Measurements from ENCODE around the gene RHOT2. TPM values are rescaled to one million over a fixed set of nuclear protein-coding genes. Genes with fewer than 3 reads are reported as not detected.

Gene RHOT2
- total and polyA plus RNA-seq, 9 of the 15 experiments (the other 6 are each of a cell fraction or from before 2014, with no cell fraction given): 5.0 to 373 (median 112) TPM

DNA sequence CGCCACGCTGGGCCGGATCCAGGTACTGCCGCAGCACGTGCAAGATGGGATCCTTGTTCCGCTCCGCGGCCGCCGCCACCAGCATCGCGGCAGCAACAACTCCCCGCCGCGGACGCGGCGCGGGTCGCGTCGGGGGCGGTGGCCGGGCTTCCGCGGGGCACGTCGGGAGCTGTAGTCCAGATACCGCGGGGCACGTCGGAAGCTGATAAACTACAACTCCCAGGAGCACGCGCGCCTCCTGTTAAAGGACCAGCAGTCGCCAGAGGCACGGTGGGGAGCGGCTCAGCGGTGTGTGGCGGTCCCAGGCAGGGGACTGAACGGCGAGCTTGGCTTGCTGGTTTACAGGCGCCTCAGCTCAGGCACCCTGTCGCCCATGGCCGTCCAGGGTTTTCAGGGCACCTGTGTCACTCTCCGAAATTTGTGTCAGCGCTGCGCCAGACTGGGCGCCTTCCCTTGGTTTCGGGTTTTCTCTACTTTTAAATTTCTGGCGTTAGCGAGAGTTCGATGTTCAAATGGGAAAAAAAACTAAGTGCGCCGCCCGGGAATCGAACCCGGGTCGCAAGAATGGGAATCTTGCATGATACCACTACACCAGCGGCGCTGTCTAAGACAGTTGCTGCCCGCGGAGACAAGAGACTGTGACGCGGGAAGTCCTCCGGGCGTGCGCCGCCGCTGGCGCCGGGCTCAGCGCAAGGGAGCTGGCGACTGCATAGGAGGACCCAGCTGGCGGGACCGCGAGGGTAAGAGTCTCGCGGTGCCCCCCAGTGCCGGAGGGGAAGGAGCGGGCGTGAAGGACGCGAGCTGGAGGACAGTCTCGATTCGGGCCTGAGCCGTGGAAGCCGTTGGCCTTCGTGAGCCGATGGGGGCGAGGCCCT lies 31.5 kb upstream of the RHOT2 start, which contains the start of gene METTL26 (continued):
- TF ChIP-seq, protein P1, sequence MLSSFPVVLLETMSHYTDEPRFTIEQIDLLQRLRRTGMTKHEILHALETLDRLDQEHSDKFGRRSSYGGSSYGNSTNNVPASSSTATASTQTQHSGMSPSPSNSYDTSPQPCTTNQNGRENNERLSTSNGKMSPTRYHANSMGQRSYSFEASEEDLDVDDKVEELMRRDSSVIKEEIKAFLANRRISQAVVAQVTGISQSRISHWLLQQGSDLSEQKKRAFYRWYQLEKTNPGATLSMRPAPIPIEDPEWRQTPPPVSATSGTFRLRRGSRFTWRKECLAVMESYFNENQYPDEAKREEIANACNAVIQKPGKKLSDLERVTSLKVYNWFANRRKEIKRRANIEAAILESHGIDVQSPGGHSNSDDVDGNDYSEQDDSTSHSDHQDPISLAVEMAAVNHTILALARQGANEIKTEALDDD (IDR thresholded peaks at IDR 0.05): no peak
- TF ChIP-seq, protein P2, sequence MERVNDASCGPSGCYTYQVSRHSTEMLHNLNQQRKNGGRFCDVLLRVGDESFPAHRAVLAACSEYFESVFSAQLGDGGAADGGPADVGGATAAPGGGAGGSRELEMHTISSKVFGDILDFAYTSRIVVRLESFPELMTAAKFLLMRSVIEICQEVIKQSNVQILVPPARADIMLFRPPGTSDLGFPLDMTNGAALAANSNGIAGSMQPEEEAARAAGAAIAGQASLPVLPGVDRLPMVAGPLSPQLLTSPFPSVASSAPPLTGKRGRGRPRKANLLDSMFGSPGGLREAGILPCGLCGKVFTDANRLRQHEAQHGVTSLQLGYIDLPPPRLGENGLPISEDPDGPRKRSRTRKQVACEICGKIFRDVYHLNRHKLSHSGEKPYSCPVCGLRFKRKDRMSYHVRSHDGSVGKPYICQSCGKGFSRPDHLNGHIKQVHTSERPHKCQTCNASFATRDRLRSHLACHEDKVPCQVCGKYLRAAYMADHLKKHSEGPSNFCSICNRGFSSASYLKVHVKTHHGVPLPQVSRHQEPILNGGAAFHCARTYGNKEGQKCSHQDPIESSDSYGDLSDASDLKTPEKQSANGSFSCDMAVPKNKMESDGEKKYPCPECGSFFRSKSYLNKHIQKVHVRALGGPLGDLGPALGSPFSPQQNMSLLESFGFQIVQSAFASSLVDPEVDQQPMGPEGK (CRISPR knock-in tag; IDR thresholded peaks at IDR 0.05; ENCODE audit: borderline replicate concordance): no peak
- TF ChIP-seq MYC (IDR thresholded peaks at IDR 0.05; ENCODE audit: low read depth, low read length): peak; percentile 97
- TF ChIP-seq MYC (CRISPR knock-in tag; IDR thresholded peaks at IDR 0.05; ENCODE audit: borderline replicate concordance, low read depth): peak; percentile 56; the same call in 1 of the 2 replicates
- no peak for TF ChIP-seq ZNF830 (CRISPR knock-in tag; IDR thresholded peaks at IDR 0.05)
- TF ChIP-seq, protein P3, sequence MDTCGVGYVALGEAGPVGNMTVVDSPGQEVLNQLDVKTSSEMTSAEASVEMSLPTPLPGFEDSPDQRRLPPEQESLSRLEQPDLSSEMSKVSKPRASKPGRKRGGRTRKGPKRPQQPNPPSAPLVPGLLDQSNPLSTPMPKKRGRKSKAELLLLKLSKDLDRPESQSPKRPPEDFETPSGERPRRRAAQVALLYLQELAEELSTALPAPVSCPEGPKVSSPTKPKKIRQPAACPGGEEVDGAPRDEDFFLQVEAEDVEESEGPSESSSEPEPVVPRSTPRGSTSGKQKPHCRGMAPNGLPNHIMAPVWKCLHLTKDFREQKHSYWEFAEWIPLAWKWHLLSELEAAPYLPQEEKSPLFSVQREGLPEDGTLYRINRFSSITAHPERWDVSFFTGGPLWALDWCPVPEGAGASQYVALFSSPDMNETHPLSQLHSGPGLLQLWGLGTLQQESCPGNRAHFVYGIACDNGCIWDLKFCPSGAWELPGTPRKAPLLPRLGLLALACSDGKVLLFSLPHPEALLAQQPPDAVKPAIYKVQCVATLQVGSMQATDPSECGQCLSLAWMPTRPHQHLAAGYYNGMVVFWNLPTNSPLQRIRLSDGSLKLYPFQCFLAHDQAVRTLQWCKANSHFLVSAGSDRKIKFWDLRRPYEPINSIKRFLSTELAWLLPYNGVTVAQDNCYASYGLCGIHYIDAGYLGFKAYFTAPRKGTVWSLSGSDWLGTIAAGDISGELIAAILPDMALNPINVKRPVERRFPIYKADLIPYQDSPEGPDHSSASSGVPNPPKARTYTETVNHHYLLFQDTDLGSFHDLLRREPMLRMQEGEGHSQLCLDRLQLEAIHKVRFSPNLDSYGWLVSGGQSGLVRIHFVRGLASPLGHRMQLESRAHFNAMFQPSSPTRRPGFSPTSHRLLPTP (IDR thresholded peaks at IDR 0.05; ENCODE audit: borderline replicate concordance, extremely low read depth, insufficient read length): peak; percentile 80
- TF ChIP-seq NBN (IDR thresholded peaks at IDR 0.05; ENCODE audit: low read depth): peak; percentile 90
- TF ChIP-seq ZNF384 (IDR thresholded peaks at IDR 0.05; ENCODE audit: low read depth, low read length): peak; percentile 47; the same call in 1 of the 2 replicates
- TF ChIP-seq JUND (IDR thresholded peaks at IDR 0.05; ENCODE audit: borderline replicate concordance, low read depth, low read length): peak; percentile 54
- TF ChIP-seq JUND (tag; IDR thresholded peaks at IDR 0.05; ENCODE audit: borderline replicate concordance, low read depth, low read length): no peak; the same call in 2 of the 3 replicates
- no peak for TF ChIP-seq NCOA4 (IDR thresholded peaks at IDR 0.05; ENCODE audit: partially characterized antibody)
- TF ChIP-seq, protein P4, sequence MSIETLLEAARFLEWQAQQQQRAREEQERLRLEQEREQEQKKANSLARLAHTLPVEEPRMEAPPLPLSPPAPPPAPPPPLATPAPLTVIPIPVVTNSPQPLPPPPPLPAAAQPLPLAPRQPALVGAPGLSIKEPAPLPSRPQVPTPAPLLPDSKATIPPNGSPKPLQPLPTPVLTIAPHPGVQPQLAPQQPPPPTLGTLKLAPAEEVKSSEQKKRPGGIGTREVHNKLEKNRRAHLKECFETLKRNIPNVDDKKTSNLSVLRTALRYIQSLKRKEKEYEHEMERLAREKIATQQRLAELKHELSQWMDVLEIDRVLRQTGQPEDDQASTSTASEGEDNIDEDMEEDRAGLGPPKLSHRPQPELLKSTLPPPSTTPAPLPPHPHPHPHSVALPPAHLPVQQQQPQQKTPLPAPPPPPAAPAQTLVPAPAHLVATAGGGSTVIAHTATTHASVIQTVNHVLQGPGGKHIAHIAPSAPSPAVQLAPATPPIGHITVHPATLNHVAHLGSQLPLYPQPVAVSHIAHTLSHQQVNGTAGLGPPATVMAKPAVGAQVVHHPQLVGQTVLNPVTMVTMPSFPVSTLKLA (conservative IDR thresholded peaks at IDR 0.05): peak; percentile 89 to 97

Data from K562 (cell line).